Measurements from ENCODE around the gene ITPRID2. TPM values are rescaled to one million over a fixed set of nuclear protein-coding genes. Genes with fewer than 3 reads are reported as not detected.

ITPRID2 gene
- 175 and 289 TPM in 2 replicates for total RNA-seq

GRCh38 chr2:181891258-181891965 lies at the start of gene ITPRID2:
ITPRID2 (plus strand) TSS chr2:181891730; CDS start chr2:181892067, 337 bp downstream.

Other genes starting within 250 kb of the ITPRID2 start
- gene CERKL, start 234.6 kb upstream of the ITPRID2 start, total RNA-seq: 0.15 and 0.17 TPM in 2 replicates
- not detected in 2 replicates for gene NEUROD1, start 211.2 kb upstream of the ITPRID2 start, total RNA-seq
- 0.33 and 2.2 TPM in 2 replicates for gene PPP1R1C, start 94.1 kb downstream of the ITPRID2 start, total RNA-seq

Measured in smooth muscle cell of trachea (primary cell).